Inflammatory macrophage treated with lipopolysaccharide for 1 hour (primary cell): ENCODE measurements around the gene PDLIM7.

Experiments
- DNase-seq, 2 donors: peaks; one replicate each; pipeline ENCODE4 v3.0.0-alpha.2; 2020 to 2022

The PDLIM7 gene

GRCh38 chr5:177504086-177505056 is 7.0 kb upstream of the PDLIM7 start:
- no peak for DNase-seq

DNA sequence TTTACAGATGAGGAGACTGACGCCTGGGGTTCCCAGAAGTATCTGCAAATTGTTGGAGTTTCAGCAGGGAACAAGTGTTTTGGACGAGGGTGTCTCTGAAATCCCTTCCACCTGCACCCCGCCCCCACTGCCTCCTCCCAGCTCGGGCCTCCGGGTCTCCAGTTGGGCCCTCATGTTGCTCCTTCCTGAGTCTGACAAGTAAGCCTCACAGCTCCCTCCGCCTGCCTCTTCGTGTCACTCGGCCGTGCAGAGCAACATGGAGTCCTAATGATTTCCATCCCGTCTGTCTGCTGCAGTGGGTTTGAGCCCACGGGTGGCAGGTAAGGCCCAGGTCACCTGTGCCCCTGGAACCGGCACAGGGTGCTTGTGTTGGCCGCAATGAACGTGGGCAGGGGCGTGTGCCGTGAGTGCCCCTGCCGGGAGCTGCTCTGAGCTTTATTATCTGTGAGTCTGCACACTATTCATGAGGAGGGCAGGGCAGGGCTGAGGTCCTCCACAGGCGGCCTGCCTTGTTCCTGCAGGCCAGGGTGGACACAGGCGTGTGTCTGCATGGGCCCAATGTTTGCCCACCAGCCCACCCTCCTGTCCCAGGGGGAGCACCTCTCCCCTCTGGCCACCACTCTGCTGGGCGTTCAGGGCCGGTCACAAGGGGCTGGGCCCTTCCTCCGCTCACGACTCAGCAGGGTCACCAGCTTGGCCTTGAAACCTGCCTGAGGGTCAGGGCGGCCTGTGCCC is 6.1 kb upstream of the PDLIM7 start:
- DNase-seq: no peak

DNA sequence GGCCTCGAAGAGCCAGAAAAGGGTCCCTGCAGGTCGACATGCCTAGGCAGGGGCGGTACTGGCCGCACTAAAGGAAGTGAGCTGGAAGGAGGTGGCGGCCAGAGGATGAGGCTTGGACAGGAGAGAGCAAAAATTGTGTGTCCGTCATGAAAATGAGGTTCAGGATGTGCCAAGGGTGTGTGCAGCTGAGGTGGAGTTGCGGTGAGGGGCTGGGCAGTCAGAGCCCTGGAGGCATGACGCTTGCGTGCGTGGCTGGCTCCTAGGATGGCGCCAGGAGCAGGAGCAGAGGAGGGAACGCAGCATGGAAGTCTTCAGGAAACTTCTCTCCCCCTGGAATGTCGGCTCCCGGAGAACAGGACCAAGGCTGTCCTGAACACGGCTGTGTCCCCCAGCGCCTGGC is 5.5 kb upstream of the PDLIM7 start:
- no peak for DNase-seq

- no peak for DNase-seq
These were observed 4.7 kb upstream of the PDLIM7 start for GRCh38 chr5:177501874-177502678.

GRCh38 chr5:177500685-177501522 is 3.5 kb upstream of the PDLIM7 start:
- DNase-seq: peak; percentile 61 to 94

GRCh38 chr5:177499842-177500241 is 2.4 kb upstream of the PDLIM7 start:
- DNase-seq: no peak

DNA sequence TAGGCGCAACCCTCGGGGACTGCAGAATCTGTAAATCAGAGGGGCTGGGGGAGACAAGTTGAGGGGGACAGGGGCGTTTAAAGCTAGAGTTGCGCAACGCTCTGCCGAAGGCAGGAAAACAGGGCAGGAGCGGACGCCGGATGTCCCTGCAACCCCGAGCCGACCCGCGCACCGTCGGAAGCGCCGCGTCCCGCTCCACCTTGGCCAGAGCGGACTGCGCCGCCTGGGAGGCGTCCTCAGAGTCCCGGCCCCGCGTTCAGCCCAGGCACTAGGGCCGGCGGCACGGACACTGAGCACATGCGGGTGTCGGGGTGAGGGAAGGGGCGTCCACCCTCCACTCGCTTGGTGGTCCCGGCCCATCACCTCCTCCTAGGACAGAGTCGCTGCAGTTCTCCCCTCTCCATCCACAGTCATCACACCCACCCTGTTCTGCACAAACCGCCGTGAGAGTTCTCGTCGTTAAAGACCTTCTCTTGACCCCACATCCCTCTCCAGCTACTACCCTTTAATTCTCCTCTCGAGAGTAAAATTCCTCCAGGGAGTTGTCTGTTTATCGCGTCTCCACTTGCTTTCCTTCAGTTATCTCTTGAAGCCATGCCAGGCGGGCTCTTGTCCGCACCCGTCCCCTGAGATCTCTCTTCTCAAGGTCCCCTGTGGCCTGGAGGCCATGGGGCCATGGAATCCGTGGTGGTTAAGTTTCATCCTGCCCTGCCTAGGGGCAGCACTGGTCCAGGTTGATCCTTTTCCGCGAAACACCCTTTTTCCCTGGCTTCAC is 796 bp upstream of the PDLIM7 start:
- DNase-seq: no peak

GRCh38 chr5:177496727-177497291 is 595 bp downstream of the PDLIM7 start:
- DNase-seq: peak in 1 of 2 donors; percentile 49

GRCh38 chr5:177496070-177496726 is 1.2 kb downstream of the PDLIM7 start:
- no peak for DNase-seq

GRCh38 chr5:177495243-177496060 is 2.0 kb downstream of the PDLIM7 start:
- DNase-seq: peak; percentile 50 to 58

DNA sequence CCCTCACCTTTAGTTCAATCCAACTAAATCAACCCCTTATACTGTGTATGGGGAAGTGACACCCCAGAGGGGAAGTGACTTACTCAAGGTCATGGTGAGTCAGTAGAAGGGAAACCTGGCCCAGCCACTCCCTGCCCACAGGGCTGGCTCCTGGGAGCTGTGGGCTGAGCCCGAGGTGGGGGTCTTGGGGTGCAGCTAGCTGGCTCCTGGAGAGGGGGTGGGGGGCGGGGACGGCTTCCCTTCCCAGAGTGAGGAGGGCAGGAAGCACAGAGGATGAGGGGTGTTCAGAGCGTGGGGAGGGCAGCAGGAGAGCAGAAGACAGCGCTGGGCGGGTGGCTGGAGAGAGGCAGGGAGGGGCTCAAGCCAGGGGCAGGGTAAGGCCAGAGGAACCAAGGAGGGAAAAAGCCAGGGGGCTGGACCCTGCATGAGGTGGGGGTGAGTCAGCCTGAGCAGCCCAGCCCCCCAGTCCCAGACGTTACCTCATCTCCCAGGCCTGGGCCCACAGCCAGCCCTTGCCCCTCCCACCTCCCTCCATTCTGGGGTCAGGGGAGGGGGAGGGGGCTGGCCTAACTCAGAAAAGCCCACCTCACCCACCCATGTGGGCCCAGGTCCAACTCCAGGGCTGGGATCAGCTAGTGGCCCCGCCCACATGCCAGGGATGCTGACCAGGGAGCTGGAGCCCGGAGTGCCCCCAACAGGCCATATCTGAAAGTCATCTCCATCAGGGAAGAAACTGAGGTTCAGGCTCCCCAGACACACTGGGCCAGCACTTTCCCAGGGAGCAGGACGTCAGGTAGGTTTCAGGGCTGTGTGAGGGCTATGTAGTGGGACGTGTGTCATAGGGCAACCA is 2.8 kb downstream of the PDLIM7 start:
- peak; percentile 88 to 91 for DNase-seq

- DNase-seq: peak; percentile 85 to 89
These were observed 3.5 kb downstream of the PDLIM7 start for GRCh38 chr5:177493795-177494345.

- DNase-seq: no peak
These were observed 4.6 kb downstream of the PDLIM7 start for GRCh38 chr5:177492841-177493240.

DNA sequence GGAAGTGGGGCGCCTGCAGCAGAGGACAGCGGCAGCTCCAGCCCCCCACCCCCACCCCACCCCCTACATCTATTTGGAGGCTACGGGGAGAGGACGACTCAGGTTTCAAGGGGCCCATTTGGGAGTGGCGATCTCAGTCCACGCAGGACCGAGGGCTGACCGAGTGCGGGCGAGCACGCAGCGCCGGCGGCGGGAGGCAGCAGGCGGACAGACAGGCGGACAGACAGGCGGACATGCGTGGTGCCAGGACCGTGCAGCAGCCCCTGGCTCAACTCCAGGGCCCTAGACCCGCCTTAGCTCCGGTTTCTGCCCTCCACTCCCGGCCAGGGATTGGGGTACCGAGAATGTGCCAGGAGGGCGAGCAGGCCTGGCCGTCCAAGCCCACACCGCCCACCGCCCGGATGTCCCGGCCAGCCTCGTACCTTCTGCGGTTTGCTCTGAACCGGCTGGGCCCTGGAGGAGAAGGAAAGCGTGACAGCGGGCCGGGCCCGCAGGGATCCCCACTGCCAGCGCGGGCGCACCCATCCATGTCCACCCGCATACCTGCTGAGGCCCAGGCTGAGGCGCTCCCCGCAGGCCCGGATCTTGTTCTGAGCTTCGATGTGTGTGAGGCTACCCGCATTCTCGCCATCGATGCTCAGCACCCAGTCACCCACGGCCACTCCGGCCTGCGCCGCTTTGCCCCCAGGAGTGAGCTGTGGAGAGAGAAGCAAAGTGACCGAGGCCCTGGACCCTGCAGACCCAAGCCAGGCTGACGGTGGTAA is 5.2 kb downstream of the PDLIM7 start:
- DNase-seq: no peak

DNA sequence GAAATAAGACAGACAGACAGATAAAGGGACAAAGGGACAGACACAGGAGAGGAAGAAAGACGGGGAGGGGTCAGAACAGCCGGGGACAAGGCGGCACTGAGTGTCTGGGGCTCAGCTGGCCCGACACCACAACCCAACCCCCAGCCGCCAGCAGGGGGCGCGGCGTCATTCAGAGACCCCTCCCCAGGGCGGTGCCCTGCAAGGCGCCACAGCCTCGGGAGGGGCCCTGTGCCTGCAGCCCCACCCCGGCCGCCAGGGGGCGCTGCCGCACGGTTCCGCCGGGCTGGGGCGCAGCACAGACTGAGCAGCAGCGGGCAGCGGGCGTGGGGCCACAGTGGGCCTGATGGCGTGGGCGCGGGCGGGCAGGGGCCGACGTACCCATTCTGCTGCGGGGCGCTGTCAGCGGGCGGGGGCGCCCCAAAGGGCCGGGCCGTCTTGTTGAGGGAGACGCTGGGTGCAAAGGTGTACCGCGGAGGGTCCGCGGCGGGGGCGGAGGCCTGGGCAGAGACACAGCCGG is 5.9 kb downstream of the PDLIM7 start:
- no peak for DNase-seq

DNA sequence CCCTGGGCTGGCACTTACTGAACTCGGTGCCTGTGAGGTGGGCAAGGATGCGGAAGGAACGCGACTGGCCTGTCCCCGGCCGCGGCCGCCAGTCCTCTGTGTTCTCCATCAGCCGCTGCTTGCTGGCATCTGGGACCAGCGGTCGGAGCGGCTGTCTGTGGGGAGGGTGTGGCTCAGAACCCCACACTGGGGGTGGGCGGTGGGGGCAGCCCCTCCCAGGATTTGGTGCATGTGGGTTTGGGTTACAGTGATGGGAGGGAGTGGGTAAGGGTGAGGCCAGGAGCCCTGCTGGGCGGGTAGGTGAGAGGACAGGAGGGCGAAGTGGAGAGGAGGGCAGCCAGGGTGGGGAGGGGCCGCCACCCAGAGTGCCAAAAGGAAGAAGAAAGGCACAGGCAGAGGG is 6.4 kb downstream of the PDLIM7 start:
- no peak for DNase-seq
